Neutrophil (primary cell): ENCODE measurements around the gene CD52.

Experiments used
- H3K27ac ChIP-seq: fragments of 200-600 bp; sonication (generic); 2 replicates; pipeline ENCODE4 v1.5.1; 2016; ENCODE audit warnings: mild to moderate bottlenecking, moderate library complexity
- H3K27me3 ChIP-seq: fragments of 200-600 bp; sonication (generic); 2 replicates; pipeline ENCODE4 v1.6.0; 2016; ENCODE audit warnings: mild to moderate bottlenecking
- H3K36me3 ChIP-seq: fragments of 200-600 bp; sonication (generic); 2 replicates; pipeline ENCODE4 v1.5.1; 2017
- H3K4me1 ChIP-seq, 2 experiments: fragments of 200-600 bp in 1 of 2; sonication (generic) in 1 of 2; 1 replicate in 1 of 2; 2 replicates in 1 of 2; pipeline versions ENCODE4 v1.5.1 to v1.6.1; 2013 to 2016; ENCODE audit warnings: low read depth in 1 of 2, low read length in 1 of 2, mild to moderate bottlenecking in 1 of 2, moderate library complexity in 1 of 2; ENCODE audit not compliant: control insufficient read depth in 1 of 2, insufficient read depth in 1 of 2
- H3K4me3 ChIP-seq, 2 experiments: fragments of 200-600 bp in 1 of 2; sonication (generic) in 1 of 2; 1 replicate in 1 of 2; 2 replicates in 1 of 2; pipeline ENCODE4 v1.5.1; 2013 to 2016; ENCODE audit warnings: low read depth in 1 of 2, low read length in 1 of 2, mild to moderate bottlenecking in 1 of 2, moderate library complexity in 1 of 2
- H3K9me3 ChIP-seq: fragments of 200-600 bp; sonication (generic); 2 replicates; pipeline ENCODE4 v1.5.1; 2016
- CTCF ChIP-seq: fragments of 200-600 bp; sonication (generic); IDR thresholded peaks from 2 replicates; pipeline ENCODE4 v1.5.1; 2016; ENCODE audit warnings: antibody characterized with exemption

The CD52 gene

GRCh38 chr1:26283279-26283853 is 34.4 kb upstream of the CD52 start:
- Histone ChIP-seq H3K27ac (peak overlapping the region; percentile 100), H3K4me3 (no peak overlapping the region), H3K4me1 (peaks cover 70 to 86% of the 10 kb centered on the region in 2 experiments), H3K9me3 (no peaks in the 10 kb centered on the region), H3K27me3 (no peaks in the 10 kb centered on the region), H3K36me3 (peaks cover 42% of the 10 kb centered on the region)
- TF ChIP-seq CTCF, result no peak

GRCh38 chr1:26283871-26284596 is 33.7 kb upstream of the CD52 start:
- Histone ChIP-seq H3K9me3 (no peaks in the 10 kb centered on the region), H3K4me3 (no peak overlapping the region), H3K27ac (peak overlapping the region; percentile 100), H3K4me1 (peaks cover 70 to 86% of the 10 kb centered on the region in 2 experiments), H3K36me3 (peaks cover 42% of the 10 kb centered on the region), H3K27me3 (no peaks in the 10 kb centered on the region)
- no peak for TF ChIP-seq CTCF

GRCh38 chr1:26284597-26285347 is 33.0 kb upstream of the CD52 start:
- Histone ChIP-seq H3K4me1 (peaks cover 72 to 86% of the 10 kb centered on the region in 2 experiments), H3K4me3 (peak overlapping the region in 1 of 2 experiments; percentile 5), H3K27ac (peak overlapping the region; percentile 100), H3K36me3 (peaks cover 42% of the 10 kb centered on the region), H3K9me3 (no peaks in the 10 kb centered on the region), H3K27me3 (no peaks in the 10 kb centered on the region)
- TF ChIP-seq CTCF, result peak; percentile 83

GRCh38 chr1:26285366-26286063 is 32.2 kb upstream of the CD52 start:
- H3K27me3 ChIP-seq, result no peaks in the 10 kb centered on the region
- H3K27ac ChIP-seq, result peak overlapping the region; percentile 100
- peaks cover 76 to 87% of the 10 kb centered on the region in 2 experiments for H3K4me1 ChIP-seq
- peaks cover 42% of the 10 kb centered on the region for H3K36me3 ChIP-seq
- peak overlapping the region in 1 of 2 experiments; percentile 5 for H3K4me3 ChIP-seq
- TF ChIP-seq CTCF, result no peak
- H3K9me3 ChIP-seq, result no peaks in the 10 kb centered on the region

GRCh38 chr1:26286064-26286416 is 31.7 kb upstream of the CD52 start:
- H3K27me3 ChIP-seq, result no peaks in the 10 kb centered on the region
- TF ChIP-seq CTCF, result no peak
- H3K4me1 ChIP-seq, result peaks cover 76 to 87% of the 10 kb centered on the region in 2 experiments
- no peak overlapping the region for H3K4me3 ChIP-seq
- H3K9me3 ChIP-seq, result no peaks in the 10 kb centered on the region
- peaks cover 36% of the 10 kb centered on the region for H3K36me3 ChIP-seq
- peak overlapping the region; percentile 100 for H3K27ac ChIP-seq
